Neural crest cell (in vitro differentiated cells): ENCODE measurements around the gene OSER1. TPM values are rescaled to one million over a fixed set of nuclear protein-coding genes. Genes with fewer than 3 reads are reported as not detected.

Experiments used
- DNase-seq: peaks from one replicate; pipeline ENCODE4 v3.0.0; 2021; ENCODE audit warnings: low read depth, mixed read lengths, low spot score
- H3K27ac Mint-ChIP-seq: one replicate; pipeline ENCODE4 v1.8.0; 2021; ENCODE audit warnings: mild to moderate bottlenecking, mixed read lengths; ENCODE audit not compliant: unreplicated experiment
- H3K27me3 Mint-ChIP-seq: 2 replicates; pipeline ENCODE4 v1.8.0; 2021; ENCODE audit warnings: low read depth, mild to moderate bottlenecking, mixed read lengths
- H3K36me3 Mint-ChIP-seq: 2 replicates; pipeline ENCODE4 v1.8.0; 2021; ENCODE audit warnings: low read depth, mild to moderate bottlenecking, mixed read lengths
- H3K4me1 Mint-ChIP-seq: 2 replicates; pipeline ENCODE4 v1.8.0; 2021; ENCODE audit warnings: mixed read lengths
- H3K4me3 Mint-ChIP-seq: one replicate; pipeline ENCODE4 v1.8.0; 2021; ENCODE audit warnings: mild to moderate bottlenecking, mixed read lengths
- H3K9me3 Mint-ChIP-seq: 2 replicates; pipeline ENCODE4 v1.8.0; 2021; ENCODE audit warnings: mixed read lengths
- CTCF ChIP-seq: fragments of 200-600 bp; sonication (generic); conservative IDR thresholded peaks from 2 replicates; pipeline ENCODE4 v1.5.0; 2021; ENCODE audit warnings: antibody characterized with exemption, mild to moderate bottlenecking
- total RNA-seq: library from RNA; stranded (reverse); gene quantifications from 2 replicates; pipeline ENCODE4 v1.2.1, GENCODE V29; 2021

The OSER1 gene
- total RNA-seq, 1 donor from 2014 or later: 26.6 TPM

GRCh38 chr20:44222633-44223368, 12.2 kb upstream of the OSER1 start:
- TF ChIP-seq CTCF: no peak
- no peak for DNase-seq
- Mint-ChIP-seq H3K27me3 (no peaks in the 10 kb centered on the region), H3K4me1 (peaks cover 5% of the 10 kb centered on the region), H3K36me3 (no peaks in the 10 kb centered on the region), H3K9me3 (no peaks in the 10 kb centered on the region), H3K27ac (no peak overlapping the region), H3K4me3 (no peak overlapping the region)

- no peak for DNase-seq
- H3K9me3 Mint-ChIP-seq: no peaks in the 10 kb centered on the region
- no peaks in the 10 kb centered on the region for H3K36me3 Mint-ChIP-seq
- H3K4me3 Mint-ChIP-seq: no peak overlapping the region
- no peak overlapping the region for H3K27ac Mint-ChIP-seq
- peaks cover 5% of the 10 kb centered on the region for H3K4me1 Mint-ChIP-seq
- H3K27me3 Mint-ChIP-seq: no peaks in the 10 kb centered on the region
- no peak for TF ChIP-seq CTCF
Measured at GRCh38 chr20:44222027-44222426, 11.5 kb upstream of the OSER1 start.

- no peak for DNase-seq
- Mint-ChIP-seq H3K4me1 (peaks cover 5% of the 10 kb centered on the region), H3K9me3 (no peaks in the 10 kb centered on the region), H3K36me3 (no peaks in the 10 kb centered on the region), H3K27ac (no peak overlapping the region), H3K4me3 (no peak overlapping the region), H3K27me3 (no peaks in the 10 kb centered on the region)
- TF ChIP-seq CTCF: no peak
Measured at GRCh38 chr20:44221368-44221954, 10.9 kb upstream of the OSER1 start.

GRCh38 chr20:44219791-44220190, 9.2 kb upstream of the OSER1 start:
- H3K4me3 Mint-ChIP-seq: no peak overlapping the region
- peaks cover 9% of the 10 kb centered on the region for H3K4me1 Mint-ChIP-seq
- no peak for DNase-seq
- H3K27me3 Mint-ChIP-seq: no peaks in the 10 kb centered on the region
- no peak for TF ChIP-seq CTCF
- no peaks in the 10 kb centered on the region for H3K9me3 Mint-ChIP-seq
- peak overlapping the region; percentile 79 for H3K27ac Mint-ChIP-seq
- no peaks in the 10 kb centered on the region for H3K36me3 Mint-ChIP-seq

GRCh38 chr20:44219170-44219730, 8.7 kb upstream of the OSER1 start:
- Mint-ChIP-seq H3K4me1 (peaks cover 9% of the 10 kb centered on the region), H3K4me3 (no peak overlapping the region), H3K27me3 (no peaks in the 10 kb centered on the region), H3K27ac (peak overlapping the region; percentile 79), H3K9me3 (no peaks in the 10 kb centered on the region), H3K36me3 (no peaks in the 10 kb centered on the region)
- TF ChIP-seq CTCF: no peak
- DNase-seq: no peak
